NCI-H345 treated with DMSO at 0.1 percent for 48 hours (cell line): ENCODE data around the gene PTGDR.

Source experiments
- DNase-seq: peaks from one replicate; lab custom pipeline; 2025; ENCODE audit not compliant: unreplicated experiment; lab: John Stamatoyannopoulos, UW

PTGDR gene

GRCh38 chr14:52267501-52268278 lies at the start of gene PTGDR:
Gene PTGDR (plus strand): TSS chr14:52267698. CDS start chr14:52267815, 117 bp downstream.
- no peak for DNase-seq

DNA sequence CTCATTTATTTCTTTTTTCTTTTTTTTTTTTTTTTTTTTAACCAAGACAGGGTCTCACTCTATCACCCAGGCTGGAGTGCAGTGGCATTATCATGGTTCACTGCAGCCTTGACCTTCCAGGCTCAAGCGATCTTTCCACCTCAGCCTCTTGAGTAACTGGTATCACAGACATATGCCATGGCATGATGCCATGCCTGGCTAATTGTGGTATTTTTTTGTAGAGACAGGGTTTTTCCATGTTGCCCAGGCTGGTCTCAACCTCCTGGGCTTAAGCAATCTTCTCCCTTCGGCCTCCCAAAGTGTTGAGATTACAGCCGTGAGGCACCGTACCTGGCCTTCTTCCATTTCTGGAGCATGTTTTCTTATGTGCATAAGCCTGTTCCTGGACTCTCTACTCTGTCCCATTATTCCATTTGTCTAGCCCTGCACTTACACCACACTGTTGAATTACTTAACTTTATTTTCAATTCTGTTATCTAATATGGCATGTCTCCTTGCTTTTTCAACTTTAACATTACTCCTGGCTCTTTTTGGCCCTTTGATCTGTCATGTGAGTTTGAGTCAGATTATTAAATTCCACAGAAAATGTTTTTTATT lies 47.9 kb upstream of the PTGDR start:
- no peak for DNase-seq

DNA sequence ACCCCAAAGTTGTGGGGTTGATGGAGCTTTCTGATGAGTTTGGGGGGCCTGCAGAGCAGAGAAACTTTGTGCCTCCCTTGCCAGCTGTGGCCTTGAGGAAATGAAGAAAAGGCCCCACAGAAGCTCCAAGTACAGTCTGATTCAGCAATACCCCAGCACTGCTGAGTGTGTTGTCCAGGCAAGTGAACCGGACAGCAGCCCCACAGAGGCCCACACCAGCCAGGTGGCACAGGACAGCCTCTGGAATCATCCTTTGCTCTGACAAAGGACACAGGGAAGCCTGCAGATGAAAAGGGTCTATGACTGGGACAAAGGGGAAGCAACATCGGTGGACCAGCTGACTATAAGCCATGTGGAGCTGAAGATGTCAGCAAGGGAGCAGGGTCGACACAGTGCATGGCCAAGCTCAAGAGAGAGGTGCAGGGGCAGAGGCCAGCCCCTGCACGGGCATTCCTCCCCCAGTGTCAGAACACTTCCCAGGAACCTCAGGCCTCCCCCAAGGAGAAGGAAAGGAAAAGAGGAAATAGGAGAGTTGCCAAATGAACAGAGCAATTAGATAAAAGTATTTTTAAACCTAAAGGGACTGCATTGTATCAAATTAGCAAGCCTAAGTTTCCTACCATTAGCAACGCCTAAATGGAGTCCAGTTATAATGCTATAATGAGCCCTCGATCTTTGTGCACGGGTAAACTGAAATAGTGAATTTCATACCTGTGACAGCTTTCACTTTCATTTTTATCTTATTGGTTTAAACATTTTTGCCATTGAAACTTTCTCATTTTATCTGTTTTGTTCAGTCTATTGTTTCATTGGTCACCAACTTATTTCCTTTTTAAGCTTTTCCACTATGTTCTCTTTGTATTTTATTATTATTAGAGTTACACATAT lies 46.3 kb upstream of the PTGDR start:
- no peak for DNase-seq

GRCh38 chr14:52222901-52223300 lies 44.6 kb upstream of the PTGDR start:
- no peak for DNase-seq

DNA sequence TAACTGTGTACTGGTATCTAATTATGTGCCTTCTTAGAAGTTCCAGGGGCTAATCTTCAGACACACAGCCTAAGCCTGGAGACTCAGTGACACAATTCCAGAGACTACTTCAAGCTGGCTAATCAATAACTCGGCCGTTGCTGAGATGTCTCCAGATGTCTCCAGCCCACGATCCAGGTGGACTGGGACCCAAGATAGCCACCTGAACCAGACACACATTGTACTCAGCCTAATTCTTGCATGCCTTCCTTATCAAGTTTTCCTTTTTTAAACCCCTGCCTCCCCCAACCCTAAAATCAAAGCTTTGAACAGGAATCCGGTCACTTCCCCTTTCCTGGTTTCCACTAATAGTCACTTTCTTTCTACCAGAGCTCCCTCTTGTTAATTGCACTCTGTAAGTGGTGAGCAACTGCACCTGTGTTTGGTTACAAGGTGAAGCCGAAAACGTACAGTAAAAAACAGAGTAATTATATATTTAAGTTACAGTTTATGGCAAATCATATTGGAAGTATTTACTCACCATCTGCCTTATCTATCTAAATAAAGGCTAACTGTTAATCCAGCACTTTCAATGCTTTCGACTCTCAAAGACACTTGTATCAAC lies 39.8 kb upstream of the PTGDR start:
- DNase-seq, result no peak

DNA sequence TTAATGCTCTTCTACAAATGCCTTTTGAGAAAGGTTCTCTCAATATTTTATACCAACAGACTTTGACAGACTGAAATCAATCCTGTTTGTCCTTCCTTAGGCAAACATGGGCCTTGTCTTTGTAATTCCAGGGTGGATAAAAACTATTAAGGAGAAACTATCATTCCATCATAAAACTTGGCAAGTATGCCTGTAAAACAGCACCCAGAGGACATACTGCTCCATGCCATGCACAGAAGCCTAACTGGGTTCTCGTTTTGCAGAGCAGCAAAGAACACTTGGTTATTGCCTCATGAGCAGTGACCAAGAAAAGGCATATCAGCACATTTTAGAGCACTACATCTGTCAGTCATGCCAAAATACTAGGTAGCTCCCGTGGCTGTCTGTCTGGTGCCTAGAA lies 33.8 kb upstream of the PTGDR start:
- DNase-seq, result no peak

DNA sequence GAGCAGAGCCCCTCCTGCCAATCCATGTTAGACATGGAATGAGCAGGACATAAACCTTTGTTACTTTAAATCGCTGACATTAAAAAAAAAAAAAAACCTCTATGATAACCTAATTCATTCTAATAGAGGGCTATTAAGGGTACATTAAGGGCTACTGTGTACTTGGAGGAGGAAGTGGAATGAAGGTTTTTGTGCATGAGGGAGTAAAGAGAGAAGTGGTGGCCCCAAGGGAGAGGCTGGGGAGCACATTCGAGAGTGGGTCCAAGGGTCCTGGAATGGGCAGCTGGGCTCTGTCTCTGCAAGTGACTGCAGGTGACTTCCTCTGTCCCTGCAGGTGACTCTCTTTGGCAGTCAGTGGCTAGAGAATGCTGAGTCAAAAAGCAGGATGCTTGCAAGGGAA lies 32.1 kb upstream of the PTGDR start:
- no peak for DNase-seq

- DNase-seq, result no peak
Measured at GRCh38 chr14:52235866-52236510, 31.5 kb upstream of the PTGDR start.

GRCh38 chr14:52238682-52239081 lies 28.8 kb upstream of the PTGDR start:
- no peak for DNase-seq

DNA sequence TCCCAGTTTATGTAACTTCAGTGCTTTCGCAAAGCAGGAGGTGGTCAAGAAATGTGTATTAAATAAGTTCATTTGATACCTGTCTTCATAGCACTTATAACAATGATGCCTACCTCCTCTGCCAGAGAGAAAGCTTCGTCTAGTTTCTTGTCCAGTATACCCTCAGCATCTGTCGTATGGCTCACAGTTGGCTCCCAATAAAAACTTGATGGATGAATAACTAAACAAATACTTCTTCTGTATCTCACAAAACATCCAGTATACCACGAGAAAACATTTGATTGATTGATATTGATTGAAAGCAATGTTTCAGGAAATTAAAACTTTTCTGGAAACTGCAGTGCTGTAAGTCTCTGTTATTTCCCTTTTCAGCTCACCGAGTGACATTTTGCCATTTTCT lies 26.9 kb upstream of the PTGDR start:
- no peak for DNase-seq

DNA sequence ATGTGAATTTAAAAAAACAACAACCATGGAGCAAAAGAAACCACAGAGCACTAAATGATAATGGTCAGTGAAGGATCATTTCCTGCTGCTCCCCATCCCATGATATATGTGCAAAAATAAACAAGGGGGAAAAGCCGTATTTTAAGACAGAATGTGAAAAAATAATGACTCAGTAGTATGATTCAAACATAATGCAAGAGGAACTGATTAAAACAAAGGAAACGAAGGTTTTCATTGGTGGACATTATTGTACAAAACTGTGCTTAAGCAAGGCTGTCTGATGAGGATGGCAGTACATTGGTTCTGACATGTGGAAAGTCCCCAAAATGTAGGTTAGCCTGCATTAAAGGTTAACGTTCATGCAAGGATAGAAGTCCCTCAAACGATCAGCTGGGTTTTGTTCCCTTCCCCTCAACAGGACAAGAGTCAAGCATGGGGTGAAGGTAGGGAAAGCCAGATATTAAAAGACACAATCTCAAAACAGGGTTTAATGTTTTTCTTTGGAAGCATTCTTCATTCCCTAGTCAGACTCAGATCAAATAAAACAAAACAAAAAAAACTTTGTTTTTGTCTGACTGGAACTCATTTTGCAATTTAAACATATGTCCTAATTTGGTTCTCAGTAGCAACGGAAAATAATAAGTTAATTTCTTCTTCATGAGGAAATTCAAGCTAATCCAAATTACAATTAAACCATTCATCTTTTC lies 26.3 kb upstream of the PTGDR start:
- DNase-seq, result no peak

DNA sequence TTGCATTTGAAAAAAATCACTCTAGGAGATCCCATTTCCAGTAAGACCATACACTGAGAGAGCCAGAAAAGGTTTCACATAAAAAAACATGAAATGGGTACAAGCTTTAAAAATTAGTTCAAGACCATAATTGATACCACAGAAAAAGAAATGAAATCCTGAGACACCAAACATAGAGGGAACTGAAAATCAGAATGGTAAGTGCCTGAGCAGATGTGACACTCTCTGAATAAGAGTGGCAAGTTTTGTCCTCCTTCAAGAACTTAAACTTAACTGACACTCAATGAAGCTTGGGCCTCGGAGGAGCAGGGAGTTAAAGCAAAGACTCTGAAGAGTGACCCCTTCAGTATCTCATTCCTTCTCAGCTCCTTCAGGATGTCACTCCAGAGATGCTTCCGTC lies 23.2 kb upstream of the PTGDR start:
- no peak for DNase-seq

- DNase-seq, result no peak
Measured at GRCh38 chr14:52244997-52245396, 22.5 kb upstream of the PTGDR start.

DNA sequence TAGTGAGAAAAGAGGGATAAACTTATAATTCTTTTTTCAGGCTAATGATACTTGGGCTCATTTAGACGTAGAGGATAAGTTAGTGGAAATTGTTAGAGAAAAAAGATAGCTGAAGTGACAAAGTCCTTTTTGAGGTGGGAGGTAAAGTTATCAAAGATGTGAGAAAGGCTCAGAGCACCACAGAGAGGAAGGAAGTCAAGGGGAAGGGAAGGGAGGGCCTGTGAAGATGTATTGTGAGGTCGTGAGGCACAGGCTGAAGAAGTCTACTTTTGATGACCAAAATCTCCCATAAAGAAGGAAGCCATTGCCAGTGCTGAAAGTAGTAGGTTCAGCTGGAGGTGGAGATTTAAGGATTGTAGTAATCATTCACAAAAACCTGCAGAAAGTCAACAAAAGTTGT lies 19.4 kb upstream of the PTGDR start:
- no peak for DNase-seq

GRCh38 chr14:52251724-52252123 lies 15.8 kb upstream of the PTGDR start:
- no peak for DNase-seq

- no peak for DNase-seq
Measured at GRCh38 chr14:52253503-52253902, 14.0 kb upstream of the PTGDR start.

GRCh38 chr14:52254086-52254485 lies 13.4 kb upstream of the PTGDR start:
- DNase-seq, result no peak

DNA sequence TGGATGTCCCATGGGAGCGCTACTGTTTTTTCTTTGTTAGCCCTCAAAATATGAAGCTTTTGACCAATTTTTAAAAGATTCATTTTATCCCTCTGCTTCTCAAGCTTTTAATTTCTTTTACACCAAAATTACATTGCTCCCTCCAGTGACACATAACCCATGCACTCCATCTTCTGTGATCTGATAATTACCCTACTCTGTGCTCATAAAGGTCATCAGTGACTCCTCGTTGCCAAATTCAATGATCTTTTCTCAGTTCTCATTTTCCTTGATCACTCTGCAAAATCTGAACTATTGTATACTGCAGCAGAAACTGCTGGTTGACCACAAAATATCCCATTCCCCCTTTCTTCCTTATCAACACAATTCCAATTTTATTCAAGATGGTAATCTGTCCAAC lies 8.7 kb upstream of the PTGDR start:
- DNase-seq, result no peak

DNA sequence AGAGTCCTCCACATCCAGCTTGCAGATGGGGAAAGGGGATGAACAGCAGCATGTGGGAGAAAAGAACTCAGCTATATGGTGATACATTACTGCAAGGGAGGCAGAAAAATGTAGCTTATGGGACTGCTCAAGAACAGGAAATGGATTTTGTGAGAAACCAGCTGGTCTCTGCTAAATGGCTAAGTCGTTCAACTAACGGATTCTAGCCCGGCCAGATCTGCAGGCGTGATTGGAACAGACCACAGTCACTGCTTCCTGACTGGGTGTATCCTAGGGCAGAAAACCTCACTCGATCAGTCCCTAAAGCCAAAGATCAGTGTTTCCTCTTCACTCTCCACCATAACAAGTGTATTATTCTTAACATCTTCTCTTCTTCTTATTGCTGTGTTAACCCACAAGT lies 8.1 kb upstream of the PTGDR start:
- no peak for DNase-seq

DNA sequence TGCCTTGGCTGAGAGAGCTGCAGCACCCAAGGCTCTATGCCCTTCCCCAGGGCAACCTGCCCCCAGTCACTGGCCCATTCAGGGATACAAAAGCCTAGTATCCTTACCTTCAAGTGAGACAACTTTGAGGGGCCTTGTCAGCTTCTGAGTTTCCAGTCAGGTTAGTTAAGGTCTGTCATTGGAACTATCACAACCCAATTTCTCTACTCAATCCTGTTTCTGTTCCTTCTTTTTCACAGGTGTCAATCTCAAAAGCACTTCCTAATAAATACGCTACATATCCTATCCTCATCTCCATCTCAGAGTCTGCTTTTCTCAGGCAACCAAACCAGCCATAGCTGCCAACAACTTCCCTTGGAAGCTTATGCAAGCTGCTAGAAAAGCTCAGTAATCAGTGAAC lies 4.9 kb upstream of the PTGDR start:
- DNase-seq, result no peak
